ENCODE data around the gene NNMT. TPM values are rescaled to one million over a fixed set of nuclear protein-coding genes. Genes with fewer than 3 reads are reported as not detected.

The NNMT gene
- total RNA-seq, 1 experiment from 2014 or later: 2.4 TPM

- intact Hi-C loops (cut with micrococcal nuclease; ENCODE audit: unreplicated experiment): no loop called here
- POLR2A ChIA-PET: no interaction called here
Observed at GRCh38 chr11:114270531-114271270, 25.5 kb upstream of the NNMT start.

GRCh38 chr11:114271316-114271715, 24.9 kb upstream of the NNMT start:
- Mint-ChIP-seq H3K9me3 (ENCODE audit: unreplicated experiment) (no peaks in the 10 kb centered on the region), H3K27me3 (ENCODE audit: insufficient read depth, unreplicated experiment) (peaks cover 15% of the 10 kb centered on the region), H3K36me3 (ENCODE audit: insufficient read depth, unreplicated experiment) (no peaks in the 10 kb centered on the region), H3K4me3 (ENCODE audit: unreplicated experiment) (no peak overlapping the region), H3K4me1 (ENCODE audit: low read depth, unreplicated experiment) (no peaks in the 10 kb centered on the region), H3K27ac (ENCODE audit: unreplicated experiment) (no peak overlapping the region)
- ChIA-PET POLR2A (no interaction called here), CTCF (interaction anchor here (1.3 kb wide), 1 partner anchor 8 kb away, joined by 6 read pairs; no protein-coding TSS in a partner anchor)
- no TSS peak for BruUV-seq (replicated peaks)
- DNase-seq: no peak
- TF ChIP-seq CTCF (IDR thresholded peaks at IDR 0.05; ENCODE audit: insufficient read depth in 1 of 2, low read depth in 1 of 2, low read length in 1 of 2, severe bottlenecking in 1 of 2, unreplicated experiment in 1 of 2): no peak
- no peak overlapping the region for H3K4me3 ChIP-seq (ENCODE audit: low read depth, low read length)
- H3K4me1 ChIP-seq: no peaks in the 10 kb centered on the region
- H3K27me3 ChIP-seq (replicated peaks; ENCODE audit: control insufficient read depth, insufficient read depth, low read length): peaks cover 5% of the 10 kb centered on the region; the same call in 1 of the 2 replicates
- no peaks in the 10 kb centered on the region for H3K36me3 ChIP-seq (ENCODE audit: control insufficient read depth, insufficient read depth, low read length)
- intact Hi-C loops (cut with micrococcal nuclease; ENCODE audit: unreplicated experiment): no loop called here
- no peaks in the 10 kb centered on the region; the same call in 1 of the 2 replicates for H3K9me3 ChIP-seq

More at GRCh38 chr11:114270531-114271270, 25.5 kb upstream of the NNMT start:
- H3K9me3 Mint-ChIP-seq (ENCODE audit: unreplicated experiment): no peaks in the 10 kb centered on the region
- H3K4me3 Mint-ChIP-seq (ENCODE audit: unreplicated experiment): no peak overlapping the region
- H3K4me1 Mint-ChIP-seq (ENCODE audit: low read depth, unreplicated experiment): no peaks in the 10 kb centered on the region
- Histone ChIP-seq H3K36me3 (ENCODE audit: control insufficient read depth, insufficient read depth, low read length) (no peaks in the 10 kb centered on the region), H3K9me3 (no peaks in the 10 kb centered on the region; the same call in 1 of the 2 replicates), H3K4me1 (no peaks in the 10 kb centered on the region), H3K4me3 (ENCODE audit: low read depth, low read length) (no peak overlapping the region), H3K27me3 (replicated peaks; ENCODE audit: control insufficient read depth, insufficient read depth, low read length) (peaks cover 5% of the 10 kb centered on the region; the same call in 1 of the 2 replicates)
- DNase-seq: no peak
- no peaks in the 10 kb centered on the region for H3K36me3 Mint-ChIP-seq (ENCODE audit: insufficient read depth, unreplicated experiment)
- no peak overlapping the region for H3K27ac Mint-ChIP-seq (ENCODE audit: unreplicated experiment)
- BruUV-seq (replicated peaks): no TSS peak
- CTCF ChIA-PET: interaction anchor here (1.3 kb wide), 1 partner anchor 8 kb away, joined by 6 read pairs; no protein-coding TSS in a partner anchor
- peaks cover 15% of the 10 kb centered on the region for H3K27me3 Mint-ChIP-seq (ENCODE audit: insufficient read depth, unreplicated experiment)
- TF ChIP-seq CTCF (IDR thresholded peaks at IDR 0.05; ENCODE audit: insufficient read depth in 1 of 2, low read depth in 1 of 2, low read length in 1 of 2, severe bottlenecking in 1 of 2, unreplicated experiment in 1 of 2): no peak

- no peak for DNase-seq
- no peaks in the 10 kb centered on the region for H3K36me3 Mint-ChIP-seq (ENCODE audit: insufficient read depth, unreplicated experiment)
- CTCF ChIA-PET: no interaction called here
Observed at GRCh38 chr11:114272311-114272710, 23.9 kb upstream of the NNMT start.

More at GRCh38 chr11:114272311-114272710, 23.9 kb upstream of the NNMT start:
- peaks cover 3% of the 10 kb centered on the region for H3K4me1 Mint-ChIP-seq (ENCODE audit: low read depth, unreplicated experiment)
- intact Hi-C loops (cut with micrococcal nuclease; ENCODE audit: unreplicated experiment): no loop called here
- no TSS peak for BruUV-seq (replicated peaks)
- no peaks in the 10 kb centered on the region; the same call in 1 of the 2 replicates for H3K9me3 ChIP-seq
- H3K4me3 ChIP-seq (ENCODE audit: low read depth, low read length): no peak overlapping the region
- H3K27me3 Mint-ChIP-seq (ENCODE audit: insufficient read depth, unreplicated experiment): peaks cover 15% of the 10 kb centered on the region
- H3K36me3 ChIP-seq (ENCODE audit: control insufficient read depth, insufficient read depth, low read length): no peaks in the 10 kb centered on the region
- H3K9me3 Mint-ChIP-seq (ENCODE audit: unreplicated experiment): no peaks in the 10 kb centered on the region
- H3K27me3 ChIP-seq (replicated peaks; ENCODE audit: control insufficient read depth, insufficient read depth, low read length): peaks cover 5% of the 10 kb centered on the region; the same call in 1 of the 2 replicates
- POLR2A ChIA-PET: no interaction called here
- no peaks in the 10 kb centered on the region; the same call in 1 of the 2 replicates for H3K4me1 ChIP-seq
- no peak overlapping the region for H3K27ac Mint-ChIP-seq (ENCODE audit: unreplicated experiment)
- no peak overlapping the region for H3K4me3 Mint-ChIP-seq (ENCODE audit: unreplicated experiment)
- TF ChIP-seq CTCF (IDR thresholded peaks at IDR 0.05; ENCODE audit: insufficient read depth in 1 of 2, low read depth in 1 of 2, low read length in 1 of 2, severe bottlenecking in 1 of 2, unreplicated experiment in 1 of 2): no peak
